ENCODE data around the gene ETFA.
A peak's percentile ranks its signal among the peaks of the same experiment; 100 is the strongest.

Gene ETFA

DNA sequence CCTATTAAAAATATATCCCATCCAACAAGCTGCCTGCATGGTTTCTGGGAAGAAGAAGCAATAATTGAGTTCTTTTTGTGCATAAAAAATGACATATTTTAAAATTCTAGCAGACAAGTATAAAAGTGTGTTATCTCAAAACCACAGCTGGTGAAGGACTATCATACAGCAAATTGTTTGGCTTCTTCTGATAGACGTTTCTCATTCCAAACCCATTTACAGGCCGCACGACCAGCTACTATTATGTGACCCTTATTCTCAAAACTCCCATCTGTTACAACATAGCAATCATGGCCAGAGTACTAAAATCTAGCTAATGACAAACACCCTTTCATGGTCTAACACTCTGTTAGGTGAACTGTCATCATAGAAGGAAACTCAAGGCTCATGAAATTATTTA, 21.7 kb downstream of the ETFA start:
- H3K4me3 ChIP-seq (ENCODE audit: low read depth, low read length) = no peak overlapping the region
- TF ChIP-seq, protein P1, sequence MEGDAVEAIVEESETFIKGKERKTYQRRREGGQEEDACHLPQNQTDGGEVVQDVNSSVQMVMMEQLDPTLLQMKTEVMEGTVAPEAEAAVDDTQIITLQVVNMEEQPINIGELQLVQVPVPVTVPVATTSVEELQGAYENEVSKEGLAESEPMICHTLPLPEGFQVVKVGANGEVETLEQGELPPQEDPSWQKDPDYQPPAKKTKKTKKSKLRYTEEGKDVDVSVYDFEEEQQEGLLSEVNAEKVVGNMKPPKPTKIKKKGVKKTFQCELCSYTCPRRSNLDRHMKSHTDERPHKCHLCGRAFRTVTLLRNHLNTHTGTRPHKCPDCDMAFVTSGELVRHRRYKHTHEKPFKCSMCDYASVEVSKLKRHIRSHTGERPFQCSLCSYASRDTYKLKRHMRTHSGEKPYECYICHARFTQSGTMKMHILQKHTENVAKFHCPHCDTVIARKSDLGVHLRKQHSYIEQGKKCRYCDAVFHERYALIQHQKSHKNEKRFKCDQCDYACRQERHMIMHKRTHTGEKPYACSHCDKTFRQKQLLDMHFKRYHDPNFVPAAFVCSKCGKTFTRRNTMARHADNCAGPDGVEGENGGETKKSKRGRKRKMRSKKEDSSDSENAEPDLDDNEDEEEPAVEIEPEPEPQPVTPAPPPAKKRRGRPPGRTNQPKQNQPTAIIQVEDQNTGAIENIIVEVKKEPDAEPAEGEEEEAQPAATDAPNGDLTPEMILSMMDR (IDR thresholded peaks at IDR 0.05; ENCODE audit: borderline replicate concordance, insufficient read depth, low read depth, low read length) = no peak

DNA sequence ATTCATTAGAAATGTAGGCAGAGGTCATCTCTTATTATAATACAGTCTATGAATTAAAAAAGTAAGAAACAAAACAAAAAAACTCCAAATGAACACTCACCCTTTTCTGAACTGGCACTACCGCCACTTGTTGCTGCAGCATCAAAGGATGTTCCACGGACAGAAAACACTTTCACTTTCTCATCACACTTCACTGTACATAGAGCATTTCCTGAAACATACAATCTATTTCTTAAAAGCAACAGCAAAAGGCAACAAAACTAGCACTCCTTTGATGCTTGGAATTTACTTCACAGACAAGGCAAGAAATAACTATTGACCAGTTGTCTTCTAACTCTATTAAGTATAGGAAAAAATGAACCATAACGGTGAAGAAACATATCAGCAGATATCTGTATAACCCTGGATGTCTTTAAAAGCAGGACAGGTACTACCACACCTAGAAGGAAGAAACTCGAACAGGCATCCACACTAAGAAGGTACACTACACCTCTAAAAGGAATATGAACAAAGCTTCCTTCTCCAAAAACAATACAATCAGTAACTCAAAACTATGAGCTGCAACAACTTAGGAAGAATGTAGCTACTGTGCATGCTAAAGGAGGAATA, 24.9 kb downstream of the ETFA start:
- no peak overlapping the region for H3K4me3 ChIP-seq (ENCODE audit: low read depth, low read length)

DNA sequence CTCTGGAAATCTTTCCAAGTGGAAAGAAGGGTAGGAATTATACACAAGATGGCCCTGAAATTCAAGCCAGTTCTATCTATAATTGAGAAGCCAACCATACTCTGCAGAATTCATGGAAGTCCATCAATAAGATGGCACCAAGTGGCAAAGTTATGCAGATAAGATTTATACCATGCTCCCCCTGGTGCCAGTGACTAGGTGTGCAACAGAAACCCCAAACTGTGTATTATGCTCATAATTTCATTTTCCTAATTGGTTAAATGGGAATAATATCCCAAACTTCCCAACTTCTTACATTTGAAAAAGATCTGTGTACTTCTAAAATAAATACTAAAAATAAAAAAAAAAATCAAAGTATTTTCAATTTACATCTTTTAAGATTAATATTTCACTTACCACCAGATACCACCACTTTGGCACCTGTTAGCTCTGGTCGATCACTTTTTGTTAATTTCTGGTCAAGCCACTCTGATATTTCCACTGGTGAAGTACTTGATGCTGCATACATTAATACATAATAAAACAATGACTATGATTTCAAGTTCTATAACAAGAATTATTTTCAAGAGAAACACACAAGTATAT, 25.9 kb downstream of the ETFA start:
- TF ChIP-seq, protein P1 (IDR thresholded peaks at IDR 0.05; ENCODE audit: borderline replicate concordance, insufficient read depth, low read depth, low read length) = peak; percentile 35; the same call in 1 of the 2 replicates
- H3K4me3 ChIP-seq (ENCODE audit: low read depth, low read length) = no peak overlapping the region

More for the DNA sequence above, 24.9 kb downstream of the ETFA start:
- TF ChIP-seq, protein P1 (IDR thresholded peaks at IDR 0.05; ENCODE audit: borderline replicate concordance, insufficient read depth, low read depth, low read length) = no peak

DNA sequence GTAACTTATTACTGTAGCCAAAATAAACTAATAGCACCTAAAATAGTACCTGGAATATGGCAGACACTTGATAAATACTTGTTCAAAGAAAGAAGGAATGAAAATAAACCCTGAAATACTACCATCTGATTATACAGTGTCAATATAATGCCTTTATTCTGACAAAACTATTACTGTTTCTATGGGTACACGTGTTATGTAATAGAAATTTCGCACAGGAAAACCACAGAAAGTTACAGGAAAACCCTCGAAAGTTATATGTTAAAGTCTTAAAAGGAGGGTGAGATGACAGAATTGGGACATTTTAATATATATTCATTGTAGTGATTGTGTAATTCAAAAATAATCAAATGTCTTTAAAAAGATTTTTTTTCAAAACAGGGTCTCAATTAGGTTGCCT, 28.8 kb downstream of the ETFA start:
- TF ChIP-seq, protein P1 (IDR thresholded peaks at IDR 0.05; ENCODE audit: borderline replicate concordance, insufficient read depth, low read depth, low read length) = no peak
- no peak overlapping the region for H3K4me3 ChIP-seq (ENCODE audit: low read depth, low read length)

DNA sequence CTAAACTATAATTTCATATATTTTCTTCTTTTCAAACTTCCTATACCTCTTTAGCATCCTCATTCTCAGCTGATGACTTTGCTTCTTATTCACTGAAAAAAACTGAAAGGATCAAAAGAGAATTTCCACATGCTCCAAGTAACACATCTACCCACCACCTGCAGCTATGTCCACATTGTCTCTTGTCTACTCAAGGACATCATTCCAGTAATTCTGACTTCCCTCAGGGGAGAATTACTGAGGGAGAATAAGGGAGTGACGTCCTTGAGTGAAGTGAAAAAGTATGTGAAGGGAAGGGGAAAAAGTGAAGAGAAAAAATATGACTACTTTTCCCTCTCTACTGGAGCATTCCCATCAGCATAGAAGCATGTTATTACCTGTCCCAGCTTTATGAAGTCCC, 32.6 kb downstream of the ETFA start:
- no peak overlapping the region for H3K4me3 ChIP-seq (ENCODE audit: low read depth, low read length)
- TF ChIP-seq, protein P1 (IDR thresholded peaks at IDR 0.05; ENCODE audit: borderline replicate concordance, insufficient read depth, low read depth, low read length) = no peak

DNA sequence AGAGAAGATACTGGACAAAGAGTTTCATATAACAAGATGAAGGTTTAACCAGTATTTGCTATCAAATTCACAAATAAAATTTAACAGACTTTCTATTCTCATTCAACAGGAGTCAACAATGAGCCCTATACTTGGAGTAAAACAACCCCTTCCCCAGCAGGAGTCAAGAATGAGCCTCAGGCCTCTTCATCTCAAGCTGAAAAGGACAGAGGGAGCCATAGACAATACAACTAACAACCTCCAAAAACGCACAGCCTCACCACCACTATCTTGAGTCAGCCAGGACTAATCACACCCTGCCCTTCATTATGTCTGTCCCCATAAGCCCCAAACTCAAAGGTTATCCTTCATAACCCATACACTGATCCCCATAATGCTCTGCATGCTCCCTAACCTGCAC, 36.4 kb downstream of the ETFA start:
- TF ChIP-seq, protein P1 (IDR thresholded peaks at IDR 0.05; ENCODE audit: borderline replicate concordance, insufficient read depth, low read depth, low read length) = no peak

DNA sequence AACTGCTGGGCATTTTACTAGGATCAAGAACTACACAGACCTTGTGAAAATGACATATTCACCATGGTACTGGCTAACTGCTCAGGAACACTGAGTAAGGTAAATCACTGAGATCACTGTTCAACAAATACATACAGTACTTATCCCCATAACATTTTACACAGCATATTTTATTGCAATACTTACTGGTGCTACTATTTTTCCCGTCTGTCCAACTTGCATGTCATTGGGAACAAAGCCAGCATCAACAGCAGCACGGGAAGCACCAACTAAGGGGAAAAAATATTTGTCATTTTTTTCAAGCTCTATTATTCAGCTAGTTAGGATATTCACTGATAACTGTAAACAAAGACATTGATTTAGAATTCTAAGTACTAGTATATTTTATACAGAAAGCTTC, 37.0 kb downstream of the ETFA start:
- no peak overlapping the region for H3K4me3 ChIP-seq (ENCODE audit: low read depth, low read length)
- TF ChIP-seq, protein P1 (IDR thresholded peaks at IDR 0.05; ENCODE audit: borderline replicate concordance, insufficient read depth, low read depth, low read length) = no peak

More for the DNA sequence above, 36.4 kb downstream of the ETFA start:
- no peak overlapping the region for H3K4me3 ChIP-seq (ENCODE audit: low read depth, low read length)
